ENCODE results near the gene BCAS3.

The BCAS3 gene

DNA sequence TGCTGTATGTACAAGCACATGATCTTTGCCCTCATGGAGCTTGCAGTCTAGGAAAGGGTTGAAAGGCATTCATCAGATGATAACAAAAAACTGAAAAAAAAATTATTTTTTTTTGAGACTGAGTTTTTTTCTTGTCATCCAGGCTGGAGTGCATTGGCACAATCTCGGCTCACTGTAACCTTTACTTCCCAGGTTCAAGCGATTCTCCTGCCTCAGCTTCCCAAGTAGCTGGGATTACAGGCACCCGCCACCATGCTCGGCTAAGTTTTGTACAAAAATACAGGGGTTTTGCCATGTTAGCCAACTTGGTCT lies 38.7 kb upstream of the BCAS3 start:
- TF ChIP-seq ZFP3 (CRISPR knock-in tag; IDR thresholded peaks at IDR 0.05) (no peak), ZC3H10 (CRISPR knock-in tag; IDR thresholded peaks at IDR 0.05) (no peak), ESRRG (CRISPR knock-in tag; IDR thresholded peaks at IDR 0.05) (no peak)
- TF ChIP-seq, protein P1, sequence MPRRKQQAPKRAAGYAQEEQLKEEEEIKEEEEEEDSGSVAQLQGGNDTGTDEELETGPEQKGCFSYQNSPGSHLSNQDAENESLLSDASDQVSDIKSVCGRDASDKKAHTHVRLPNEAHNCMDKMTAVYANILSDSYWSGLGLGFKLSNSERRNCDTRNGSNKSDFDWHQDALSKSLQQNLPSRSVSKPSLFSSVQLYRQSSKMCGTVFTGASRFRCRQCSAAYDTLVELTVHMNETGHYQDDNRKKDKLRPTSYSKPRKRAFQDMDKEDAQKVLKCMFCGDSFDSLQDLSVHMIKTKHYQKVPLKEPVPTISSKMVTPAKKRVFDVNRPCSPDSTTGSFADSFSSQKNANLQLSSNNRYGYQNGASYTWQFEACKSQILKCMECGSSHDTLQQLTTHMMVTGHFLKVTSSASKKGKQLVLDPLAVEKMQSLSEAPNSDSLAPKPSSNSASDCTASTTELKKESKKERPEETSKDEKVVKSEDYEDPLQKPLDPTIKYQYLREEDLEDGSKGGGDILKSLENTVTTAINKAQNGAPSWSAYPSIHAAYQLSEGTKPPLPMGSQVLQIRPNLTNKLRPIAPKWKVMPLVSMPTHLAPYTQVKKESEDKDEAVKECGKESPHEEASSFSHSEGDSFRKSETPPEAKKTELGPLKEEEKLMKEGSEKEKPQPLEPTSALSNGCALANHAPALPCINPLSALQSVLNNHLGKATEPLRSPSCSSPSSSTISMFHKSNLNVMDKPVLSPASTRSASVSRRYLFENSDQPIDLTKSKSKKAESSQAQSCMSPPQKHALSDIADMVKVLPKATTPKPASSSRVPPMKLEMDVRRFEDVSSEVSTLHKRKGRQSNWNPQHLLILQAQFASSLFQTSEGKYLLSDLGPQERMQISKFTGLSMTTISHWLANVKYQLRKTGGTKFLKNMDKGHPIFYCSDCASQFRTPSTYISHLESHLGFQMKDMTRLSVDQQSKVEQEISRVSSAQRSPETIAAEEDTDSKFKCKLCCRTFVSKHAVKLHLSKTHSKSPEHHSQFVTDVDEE (CRISPR knock-in tag; IDR thresholded peaks at IDR 0.05): no peak
- no peak for ATAC-seq

DNA sequence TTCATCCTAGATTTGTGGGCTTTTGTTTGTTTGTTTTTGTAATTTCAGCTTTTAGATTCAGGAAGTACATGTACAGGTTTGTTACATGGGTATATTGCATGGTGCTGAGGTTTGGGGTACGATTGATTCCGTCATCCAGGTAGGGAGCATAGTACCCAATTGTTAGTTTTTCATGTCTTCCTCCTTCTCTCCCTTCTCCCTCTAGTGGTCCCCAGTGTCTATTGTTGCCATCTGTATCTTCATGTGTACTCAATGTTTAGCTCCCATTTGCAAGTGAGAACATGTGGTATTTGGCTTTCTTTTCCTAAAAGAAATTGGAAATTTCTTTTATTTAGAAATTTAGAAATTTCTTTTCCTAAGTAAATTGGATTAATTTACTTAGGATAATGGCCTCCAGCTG lies 37.1 kb upstream of the BCAS3 start:
- ATAC-seq: peak; percentile 64
- TF ChIP-seq ESRRG (CRISPR knock-in tag; IDR thresholded peaks at IDR 0.05): no peak
- no peak for TF ChIP-seq OSR1 (CRISPR knock-in tag; IDR thresholded peaks at IDR 0.05)

DNA sequence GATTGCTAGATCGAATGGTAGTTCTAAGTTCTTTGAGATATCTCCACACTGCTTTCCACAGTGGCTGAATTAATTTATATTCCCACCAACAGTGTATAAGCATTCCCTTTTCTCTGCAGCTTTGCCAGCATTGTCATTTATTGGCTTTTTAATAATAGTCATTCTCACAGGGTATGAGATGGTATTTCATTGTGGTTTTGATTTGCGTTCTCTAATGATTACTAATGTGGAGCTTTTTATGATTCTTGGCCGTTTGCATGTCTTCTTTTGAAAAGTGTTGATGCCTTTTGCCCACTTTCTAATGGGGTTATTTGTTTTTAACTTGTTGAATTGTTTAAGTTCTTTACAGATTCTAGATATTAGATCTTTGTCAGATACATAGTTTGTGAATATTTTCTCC lies 36.5 kb upstream of the BCAS3 start:
- ATAC-seq: no peak
- TF ChIP-seq CREB5 (CRISPR knock-in tag; IDR thresholded peaks at IDR 0.05; ENCODE audit: low read depth) (no peak), CSRNP3 (CRISPR knock-in tag; IDR thresholded peaks at IDR 0.05) (no peak), CSDC2 (CRISPR knock-in tag; IDR thresholded peaks at IDR 0.05) (no peak), ZNF565 (CRISPR knock-in tag; conservative IDR thresholded peaks at IDR 0.05; ENCODE audit: low read depth) (no peak), ARNTL (CRISPR knock-in tag; IDR thresholded peaks at IDR 0.05; ENCODE audit: borderline replicate concordance, low read depth) (no peak), ESRRG (CRISPR knock-in tag; IDR thresholded peaks at IDR 0.05) (no peak), GLIS3 (CRISPR knock-in tag; IDR thresholded peaks at IDR 0.05) (no peak), OSR1 (CRISPR knock-in tag; IDR thresholded peaks at IDR 0.05) (no peak), ISL1 (CRISPR knock-in tag; IDR thresholded peaks at IDR 0.05) (no peak), RARB (CRISPR knock-in tag; IDR thresholded peaks at IDR 0.05) (no peak), ZFP3 (CRISPR knock-in tag; IDR thresholded peaks at IDR 0.05) (no peak), ZNF70 (CRISPR knock-in tag; IDR thresholded peaks at IDR 0.05) (no peak), ZNF8 (CRISPR knock-in tag; IDR thresholded peaks at IDR 0.05) (no peak)
- TF ChIP-seq, protein P2, sequence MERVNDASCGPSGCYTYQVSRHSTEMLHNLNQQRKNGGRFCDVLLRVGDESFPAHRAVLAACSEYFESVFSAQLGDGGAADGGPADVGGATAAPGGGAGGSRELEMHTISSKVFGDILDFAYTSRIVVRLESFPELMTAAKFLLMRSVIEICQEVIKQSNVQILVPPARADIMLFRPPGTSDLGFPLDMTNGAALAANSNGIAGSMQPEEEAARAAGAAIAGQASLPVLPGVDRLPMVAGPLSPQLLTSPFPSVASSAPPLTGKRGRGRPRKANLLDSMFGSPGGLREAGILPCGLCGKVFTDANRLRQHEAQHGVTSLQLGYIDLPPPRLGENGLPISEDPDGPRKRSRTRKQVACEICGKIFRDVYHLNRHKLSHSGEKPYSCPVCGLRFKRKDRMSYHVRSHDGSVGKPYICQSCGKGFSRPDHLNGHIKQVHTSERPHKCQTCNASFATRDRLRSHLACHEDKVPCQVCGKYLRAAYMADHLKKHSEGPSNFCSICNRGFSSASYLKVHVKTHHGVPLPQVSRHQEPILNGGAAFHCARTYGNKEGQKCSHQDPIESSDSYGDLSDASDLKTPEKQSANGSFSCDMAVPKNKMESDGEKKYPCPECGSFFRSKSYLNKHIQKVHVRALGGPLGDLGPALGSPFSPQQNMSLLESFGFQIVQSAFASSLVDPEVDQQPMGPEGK (CRISPR knock-in tag; IDR thresholded peaks at IDR 0.05; ENCODE audit: borderline replicate concordance): no peak
- TF ChIP-seq, protein P1 (CRISPR knock-in tag; IDR thresholded peaks at IDR 0.05): no peak
- TF ChIP-seq, protein P3, sequence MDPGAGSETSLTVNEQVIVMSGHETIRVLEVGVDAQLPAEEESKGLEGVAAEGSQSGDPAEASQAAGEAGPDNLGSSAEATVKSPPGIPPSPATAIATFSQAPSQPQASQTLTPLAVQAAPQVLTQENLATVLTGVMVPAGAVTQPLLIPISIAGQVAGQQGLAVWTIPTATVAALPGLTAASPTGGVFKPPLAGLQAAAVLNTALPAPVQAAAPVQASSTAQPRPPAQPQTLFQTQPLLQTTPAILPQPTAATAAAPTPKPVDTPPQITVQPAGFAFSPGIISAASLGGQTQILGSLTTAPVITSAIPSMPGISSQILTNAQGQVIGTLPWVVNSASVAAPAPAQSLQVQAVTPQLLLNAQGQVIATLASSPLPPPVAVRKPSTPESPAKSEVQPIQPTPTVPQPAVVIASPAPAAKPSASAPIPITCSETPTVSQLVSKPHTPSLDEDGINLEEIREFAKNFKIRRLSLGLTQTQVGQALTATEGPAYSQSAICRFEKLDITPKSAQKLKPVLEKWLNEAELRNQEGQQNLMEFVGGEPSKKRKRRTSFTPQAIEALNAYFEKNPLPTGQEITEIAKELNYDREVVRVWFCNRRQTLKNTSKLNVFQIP (CRISPR knock-in tag; IDR thresholded peaks at IDR 0.05; ENCODE audit: borderline replicate concordance, low read depth): no peak
